ENCODE measurements around the gene ZNF263. TPM values are rescaled to one million over a fixed set of nuclear protein-coding genes. Genes with fewer than 3 reads are reported as not detected.

ZNF263 gene
- total and polyA plus RNA-seq, 9 of the 15 experiments (the other 6 are each of a cell fraction or from before 2014, with no cell fraction given) = 4.6 to 48.3 (median 31.8) TPM

- TF ChIP-seq ATF6 (CRISPR knock-in tag; IDR thresholded peaks at IDR 0.05) = peak; percentile 97
- 0 out of 2 replicates have a peak, but pooled peaks have one; percentile 50 for TF ChIP-seq PRMT5 (CRISPR knock-in tag; IDR thresholded peaks at IDR 0.05)
- peak; percentile 64; the same call in 1 of the 2 replicates for TF ChIP-seq E2F1 (CRISPR knock-in tag; IDR thresholded peaks at IDR 0.05)
- TF ChIP-seq RAD21 (CRISPR knock-in tag; conservative IDR thresholded peaks at IDR 0.05 in 1 of 2, IDR thresholded peaks at IDR 0.05 in 1 of 2) = no peak; a peak in 1 of 4 replicates
- 0 out of 2 replicates have a peak, but pooled peaks have one; percentile 9 for TF ChIP-seq TARDBP (IDR thresholded peaks at IDR 0.05)
- TF ChIP-seq ZBTB17 (CRISPR knock-in tag; IDR thresholded peaks at IDR 0.05) = peak; percentile 30; the same call in 1 of the 2 replicates
- TF ChIP-seq CTCF (IDR thresholded peaks at IDR 0.05 in 2 of 3, conservative IDR thresholded peaks at IDR 0.05 in 1 of 3; ENCODE audit: insufficient read depth in 2 of 3, low read depth in 1 of 3, low read length in 3 of 3) = peak in 1 of 3 experiments; percentile 16; a peak in 1 of 6 replicates
- TF ChIP-seq ARID4B (CRISPR knock-in tag; IDR thresholded peaks at IDR 0.05) = peak; percentile 89
- TF ChIP-seq POLR2H (tag; IDR thresholded peaks at IDR 0.05; ENCODE audit: low read depth) = peak; percentile 84
- 0 out of 4 replicates have a peak, but pooled peaks of 1 of the 2 experiments have one; percentile 17 for TF ChIP-seq TRIM24 (IDR thresholded peaks at IDR 0.05)
- TF ChIP-seq ZNF12 (CRISPR knock-in tag; IDR thresholded peaks at IDR 0.05) = peak; percentile 76; the same call in 1 of the 2 replicates
- peak; percentile 93; the same call in 1 of the 2 replicates for TF ChIP-seq CREB3L1 (IDR thresholded peaks at IDR 0.05; ENCODE audit: borderline replicate concordance, low read depth)
- TF ChIP-seq SMAD4 (CRISPR knock-in tag; conservative IDR thresholded peaks at IDR 0.05) = peak; percentile 69
Observed at GRCh38 chr16:3305109-3306068, 22.1 kb downstream of the ZNF263 start, which contains the start of the genes TIGD7 and ZNF75A (continued).
